Common myeloid progenitor, CD34-positive (primary cell): ENCODE data around the gene PCSK4.

Source experiments
- CTCF ChIA-PET: fragments of 350-600 bp; sonication (Branson Sonifier 250); formaldehyde crosslinking; loops from one replicate; lab custom pipeline; 2021; ENCODE audit warnings: antibody characterized with exemption; lab: Charles Lee
- POLR2A ChIA-PET: fragments of 350-600 bp; sonication (Branson Sonifier 250); formaldehyde crosslinking; loops from one replicate; lab custom pipeline; 2021; ENCODE audit warnings: antibody characterized with exemption; lab: Charles Lee
- DNase-seq, 3 donors: peaks; one replicate each; pipeline versions ENCODE4 v3.0.0 to v3.0.0-alpha.2; 2013
- H3K27ac ChIP-seq, 2 experiments: 1 replicate in 1 of 2; 2 replicates in 1 of 2; pipeline ENCODE4 v1.7.0; 2013; ENCODE audit warnings: inconsistent platforms in 2 of 2, low read length in 2 of 2, mild to moderate bottlenecking in 2 of 2, low read depth in 1 of 2, moderate library complexity in 1 of 2; ENCODE audit not compliant: severe bottlenecking in 2 of 2, insufficient read depth in 1 of 2, poor library complexity in 1 of 2
- H3K27me3 ChIP-seq, 5 experiments: replicated peaks in 2 of 5; 1 replicate in 3 of 5; 2 replicates in 2 of 5; pipeline versions ENCODE4 v1.6.1 to v1.7.0; 2013; ENCODE audit warnings: low read length in 4 of 5, mild to moderate bottlenecking in 2 of 5, moderate library complexity in 2 of 5, inconsistent platforms in 1 of 5; ENCODE audit not compliant: insufficient read depth in 5 of 5, control insufficient read depth in 4 of 5
- H3K36me3 ChIP-seq, 4 experiments: 1 replicate in 2 of 4; 2 replicates in 2 of 4; pipeline versions ENCODE4 v1.6.1 to v1.7.0; 2013; ENCODE audit warnings: low read length in 3 of 4, control low read depth in 1 of 4, mild to moderate bottlenecking in 1 of 4; ENCODE audit not compliant: control insufficient read depth in 4 of 4, insufficient read depth in 4 of 4
- H3K4me1 ChIP-seq, 4 experiments: 1 replicate in 3 of 4; 2 replicates in 1 of 4; pipeline versions ENCODE4 v1.6.1 to v1.7.1; 2013; ENCODE audit warnings: low read length in 3 of 4, mild to moderate bottlenecking in 3 of 4, control low read depth in 1 of 4, inconsistent platforms in 1 of 4, moderate library complexity in 1 of 4; ENCODE audit not compliant: control insufficient read depth in 4 of 4, insufficient read depth in 4 of 4; ENCODE audit errors: control extremely low read depth in 1 of 4
- H3K4me3 ChIP-seq, 7 experiments: 1 replicate in 4 of 7; 2 replicates in 3 of 7; pipeline versions ENCODE4 v1.5.1 to v1.7.0; 2013; ENCODE audit warnings: mild to moderate bottlenecking in 7 of 7, low read length in 6 of 7, moderate library complexity in 6 of 7, inconsistent platforms in 2 of 7, low read depth in 2 of 7, control low read depth in 1 of 7; ENCODE audit not compliant: insufficient read depth in 4 of 7, control insufficient read depth in 1 of 7; ENCODE audit errors: extremely low read depth in 1 of 7
- H3K9me3 ChIP-seq, 5 experiments: 1 replicate in 4 of 5; 2 replicates in 1 of 5; pipeline versions ENCODE4 v1.6.1 to v1.7.1; 2013; ENCODE audit warnings: low read length in 4 of 5, mild to moderate bottlenecking in 2 of 5, inconsistent platforms in 1 of 5, low read depth in 1 of 5, moderate library complexity in 1 of 5; ENCODE audit not compliant: control insufficient read depth in 4 of 5, insufficient read depth in 2 of 5; ENCODE audit errors: control extremely low read depth in 1 of 5
- WGBS: methylation state at CpG from one replicate; pipeline ENCODE4 v1.1.5; 2013; ENCODE audit not compliant: insufficient coverage; 5-methylcytosine and 5-hydroxymethylcytosine counted together

PCSK4 gene

GRCh38 chr19:1447504-1447903, 42.6 kb downstream of the PCSK4 start:
- no peak for DNase-seq
- H3K36me3 ChIP-seq = peaks cover 0 to 5% (median 0%) of the 10 kb centered on the region in 4 experiments
- H3K4me1 ChIP-seq = peaks cover 0 to 31% (median 28%) of the 10 kb centered on the region in 4 experiments
- H3K4me3 ChIP-seq = no peak overlapping the region
- no peak overlapping the region for H3K27ac ChIP-seq
- no peaks in the 10 kb centered on the region for H3K9me3 ChIP-seq
- H3K27me3 ChIP-seq = peaks cover 0 to 69% (median 30%) of the 10 kb centered on the region in 5 experiments
- CTCF ChIA-PET = no interaction called here
- POLR2A ChIA-PET = interaction anchor here (0.8 kb wide), 1 partner anchor 24 kb away, joined by 3 read pairs; no protein-coding TSS in a partner anchor
- WGBS = 21% methylated on average over 3 of the region's 4 CpGs

DNA sequence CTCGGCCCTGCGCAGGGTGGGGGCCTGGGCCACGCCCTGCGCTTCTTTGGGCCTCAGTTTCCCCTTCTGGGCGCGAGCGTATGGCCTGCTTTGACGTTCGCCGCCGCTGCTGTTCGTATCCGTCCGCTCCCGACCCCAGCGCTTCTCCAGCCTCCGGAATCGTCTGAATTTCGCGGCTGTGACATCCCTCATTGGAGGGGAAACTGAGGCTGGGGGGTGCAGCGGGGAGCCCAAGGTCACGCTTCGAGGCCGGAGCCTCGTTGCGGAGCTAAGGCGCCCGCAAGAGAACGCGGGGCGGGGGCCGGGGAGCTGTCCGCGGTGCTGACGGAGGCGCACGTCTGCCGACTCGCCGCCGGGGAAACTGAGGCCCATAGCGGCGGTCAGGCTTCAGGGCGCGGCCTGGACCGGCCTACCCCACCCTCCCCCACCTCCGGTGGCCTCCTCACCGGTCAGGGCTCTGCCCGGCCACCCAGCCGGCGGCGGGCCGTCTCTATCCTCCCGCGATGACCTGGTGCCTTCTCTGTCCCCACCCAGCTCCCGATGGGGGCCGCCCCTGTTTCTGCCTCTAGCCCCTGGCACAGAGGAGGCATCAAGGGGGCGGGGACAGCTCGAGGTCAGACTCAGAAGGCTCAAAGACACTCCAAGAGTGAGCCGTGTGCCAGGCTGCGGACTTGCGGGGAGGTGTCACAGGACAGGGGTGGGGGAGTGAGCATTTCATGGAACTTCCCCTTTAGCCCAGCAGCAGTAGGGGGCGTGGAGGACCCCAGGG, 43.3 kb downstream of the PCSK4 start:
- Histone ChIP-seq H3K9me3 (no peaks in the 10 kb centered on the region), H3K27ac (no peak overlapping the region), H3K4me1 (peaks cover 0 to 31% (median 28%) of the 10 kb centered on the region in 4 experiments), H3K4me3 (peak overlapping the region in 1 of 7 experiments; percentile 1), H3K27me3 (peaks cover 0 to 63% (median 30%) of the 10 kb centered on the region in 5 experiments), H3K36me3 (peaks cover 0 to 11% (median 4%) of the 10 kb centered on the region in 4 experiments)
- peak; percentile 42 to 75 (median 71) for DNase-seq
- 4% methylated on average over 57 of the region's 63 CpGs for WGBS
- ChIA-PET CTCF (no interaction called here), POLR2A (interaction anchor here (0.8 kb wide), 1 partner anchor 25 kb away, joined by 3 read pairs; no protein-coding TSS in a partner anchor)

DNA sequence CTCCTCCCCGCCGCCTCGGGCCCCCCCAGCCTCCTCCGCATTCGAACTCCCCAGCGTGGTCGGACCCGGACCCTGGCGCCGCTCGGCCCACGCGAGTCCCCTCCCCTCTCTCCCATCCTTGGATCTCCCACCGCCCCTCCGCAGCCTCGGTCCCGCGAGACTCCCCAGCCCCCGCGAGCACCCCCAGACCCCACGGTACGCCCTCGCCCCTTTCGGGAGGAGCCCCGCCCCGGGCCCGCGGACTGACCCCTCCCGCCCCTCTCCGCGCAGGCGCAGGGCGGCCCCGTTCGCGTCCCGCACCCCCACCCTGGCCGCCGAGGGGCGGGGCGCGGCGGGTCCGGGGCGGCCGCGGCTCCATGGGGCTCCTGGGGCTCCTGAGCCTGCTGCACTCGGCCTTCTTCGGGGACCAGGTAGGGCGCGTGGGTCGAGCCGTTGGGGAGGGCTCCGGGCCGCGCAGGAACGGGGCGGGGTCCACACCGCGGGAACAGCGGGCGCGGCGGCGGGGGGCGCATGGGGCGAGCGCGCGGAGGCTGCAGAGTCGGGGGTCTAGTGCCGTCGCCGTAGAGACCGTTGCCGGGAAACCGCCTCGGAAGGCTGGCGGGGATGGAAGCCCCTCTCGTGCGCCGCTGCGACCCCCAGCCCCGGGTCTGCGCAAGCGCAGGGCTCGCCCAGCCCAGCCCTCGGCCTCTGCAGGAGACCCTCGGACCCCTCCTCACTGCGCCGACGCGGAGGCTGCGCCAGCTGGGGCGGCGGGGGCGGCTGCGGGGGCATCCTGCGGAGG, 44.0 kb downstream of the PCSK4 start:
- under 1% methylated on average over 51 of the region's 99 CpGs for WGBS
- Histone ChIP-seq H3K27me3 (peaks cover 0 to 55% (median 24%) of the 10 kb centered on the region in 5 experiments), H3K27ac (no peak overlapping the region), H3K4me1 (peaks cover 0 to 31% (median 28%) of the 10 kb centered on the region in 4 experiments), H3K4me3 (peak overlapping the region in 2 of 7 experiments; percentile 16 to 19), H3K36me3 (peaks cover under 1 to 18% (median 9%) of the 10 kb centered on the region in 4 experiments), H3K9me3 (no peaks in the 10 kb centered on the region)
- ChIA-PET POLR2A (no interaction called here), CTCF (interaction anchor here (1.6 to 6.4 kb wide), 2 partner anchors 10 to 23 kb away, joined by 5 to 49 read pairs; no protein-coding TSS in a partner anchor)
- DNase-seq = no peak

DNA sequence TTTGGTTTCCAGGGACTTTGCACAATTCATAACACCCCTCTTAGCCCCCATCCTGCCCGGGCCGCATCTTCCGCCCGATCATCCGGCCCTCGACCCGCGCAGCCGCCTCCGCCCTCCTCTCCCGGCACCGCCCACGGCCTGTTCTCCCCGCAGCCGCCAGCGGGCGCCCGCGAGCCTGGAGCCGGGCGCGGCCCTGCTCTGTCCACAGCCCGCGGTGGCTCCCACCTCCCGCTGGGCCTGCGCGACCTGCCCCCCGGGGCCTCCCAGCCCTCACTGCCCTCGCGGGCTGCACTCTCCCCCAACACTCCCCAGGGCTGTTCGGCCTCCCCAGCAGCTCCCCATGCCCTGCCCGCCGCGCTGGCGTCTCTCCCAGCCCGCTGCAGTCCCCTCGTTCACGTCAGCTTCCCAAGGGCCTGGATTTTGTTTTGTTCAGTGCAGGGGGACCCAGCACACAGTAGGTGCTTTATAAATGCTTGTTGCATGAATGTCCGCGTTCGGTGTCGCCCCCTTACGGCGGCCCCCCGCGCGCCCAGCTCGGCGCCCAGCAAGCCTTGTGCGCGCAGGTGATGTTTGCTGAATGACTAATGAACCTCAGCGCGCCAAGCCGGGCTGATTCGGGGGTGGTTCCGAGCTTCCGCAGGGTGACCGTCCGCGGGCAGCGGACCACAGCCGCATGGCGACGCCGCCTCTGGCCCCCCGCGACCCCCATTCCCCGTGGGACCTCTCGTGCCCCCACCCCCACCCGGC, 44.8 kb downstream of the PCSK4 start:
- H3K4me3 ChIP-seq = peak overlapping the region in 6 of 7 experiments; percentile 15 to 75 (median 53)
- H3K4me1 ChIP-seq = peaks cover 0 to 34% (median 31%) of the 10 kb centered on the region in 4 experiments
- POLR2A ChIA-PET = no interaction called here
- DNase-seq = peak; percentile 47 to 68 (median 67)
- WGBS = 2% methylated on average over 52 of the region's 70 CpGs
- CTCF ChIA-PET = interaction anchor here (1.0 to 6.4 kb wide), 3 partner anchors 10 to 42 kb away, joined by 3 to 49 read pairs (median 5); no protein-coding TSS in a partner anchor
- peaks cover 0 to 47% (median 17%) of the 10 kb centered on the region in 5 experiments for H3K27me3 ChIP-seq
- peaks cover 8 to 26% (median 16%) of the 10 kb centered on the region in 4 experiments for H3K36me3 ChIP-seq
- H3K9me3 ChIP-seq = no peaks in the 10 kb centered on the region
- no peak overlapping the region for H3K27ac ChIP-seq

DNA sequence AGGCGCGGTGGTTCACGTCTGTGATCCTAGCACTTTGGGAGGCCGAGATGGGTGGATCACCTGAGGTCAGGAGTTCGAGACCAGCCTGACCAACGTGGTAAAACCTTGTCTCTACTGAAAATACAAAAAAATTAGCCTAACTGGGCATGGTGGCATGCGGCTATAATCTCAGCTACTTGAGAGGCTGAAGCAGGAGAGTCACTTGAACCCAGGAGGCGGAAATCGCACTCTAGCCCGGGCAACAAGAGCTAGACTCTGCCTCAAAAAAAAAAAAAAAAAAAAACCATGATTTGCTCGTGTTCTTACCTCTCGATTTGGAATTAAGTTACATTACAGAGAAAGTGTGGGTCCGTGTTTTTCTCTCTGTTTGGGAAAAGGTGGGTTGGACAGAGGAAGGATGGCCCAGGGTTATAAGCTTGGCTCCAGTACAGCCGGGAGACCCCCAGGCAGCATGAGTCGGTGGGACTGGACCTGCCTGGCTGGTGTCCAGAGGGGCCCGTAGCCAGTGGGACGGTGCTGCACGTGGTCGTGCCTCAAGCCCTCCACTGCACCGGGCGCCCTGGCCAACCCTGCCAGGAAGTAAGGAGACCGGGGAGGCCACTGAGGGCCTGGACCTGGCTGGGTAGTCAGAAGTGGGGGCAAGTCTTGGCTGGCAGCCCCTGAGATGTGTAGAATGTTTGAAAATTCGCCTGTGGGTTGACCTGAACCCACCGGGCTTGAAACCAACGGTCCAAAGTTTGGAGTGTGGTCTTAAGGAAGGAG, 48.3 kb downstream of the PCSK4 start:
- Histone ChIP-seq H3K9me3 (no peaks in the 10 kb centered on the region), H3K27ac (no peak overlapping the region), H3K27me3 (peaks cover 0 to 14% (median under 1%) of the 10 kb centered on the region in 5 experiments), H3K36me3 (peaks cover 9 to 37% (median 20%) of the 10 kb centered on the region in 4 experiments), H3K4me3 (no peak overlapping the region), H3K4me1 (peaks cover 0 to 42% (median 37%) of the 10 kb centered on the region in 4 experiments)
- WGBS = 98% methylated on average over 20 of the region's 25 CpGs
- DNase-seq = no peak
- ChIA-PET POLR2A (interaction anchor here (0.6 kb wide), 1 partner anchor 53 kb away, joined by 3 read pairs; no protein-coding TSS in a partner anchor), CTCF (interaction anchor here (6.4 kb wide), 1 partner anchor 14 kb away, joined by 49 read pairs; no protein-coding TSS in a partner anchor)

- CTCF ChIA-PET = interaction anchor here (0.7 to 6.4 kb wide), 3 partner anchors 9 to 15 kb away, joined by 3 to 49 read pairs (median 3); no protein-coding TSS in a partner anchor
- peaks cover 0 to 34% (median 28%) of the 10 kb centered on the region in 4 experiments for H3K4me1 ChIP-seq
- no peak overlapping the region for H3K27ac ChIP-seq
- WGBS = 95% methylated on average over 8 of the region's 9 CpGs
- H3K4me3 ChIP-seq = no peak overlapping the region
- POLR2A ChIA-PET = interaction anchor here (0.6 kb wide), 1 partner anchor 53 kb away, joined by 3 read pairs; no protein-coding TSS in a partner anchor
- H3K36me3 ChIP-seq = peaks cover 9 to 37% (median 20%) of the 10 kb centered on the region in 4 experiments
- peaks cover 0 to 6% (median 0%) of the 10 kb centered on the region in 5 experiments for H3K27me3 ChIP-seq
- no peaks in the 10 kb centered on the region for H3K9me3 ChIP-seq
- no peak for DNase-seq
Measured at GRCh38 chr19:1441022-1441426, 49.1 kb downstream of the PCSK4 start.
